Astrocyte of the cerebellum (primary cell): ENCODE results near the gene FSTL1.
"Not testable (repeated sequence)": the region's sequence is repeated elsewhere in the genome, so short reads cannot be mapped to it uniquely, and the experiment has no call there.

ENCODE experiments used
- DNase-seq: peaks from one replicate; pipeline ENCODE4 v3.0.0-alpha.2; 2011; ENCODE audit warnings: low read depth
- H3K4me3 ChIP-seq: 2 replicates; pipeline ENCODE4 v1.5.1; 2011; ENCODE audit warnings: mild to moderate bottlenecking, low read depth, low read length, moderate library complexity
- in situ Hi-C: cut with HindIII; loops from 2 replicates; pipeline ENCODE4 v1.10.0; 2017; ENCODE audit warnings: low sequenced_read_pairs
- TF ChIP-seq, protein P1 (sequence below): IDR thresholded peaks from 2 replicates; pipeline ENCODE4 v1.5.1; 2012; ENCODE audit warnings: low read length, low read depth, moderate library complexity, mild to moderate bottlenecking; ENCODE audit errors: missing control alignments

The FSTL1 gene

DNA sequence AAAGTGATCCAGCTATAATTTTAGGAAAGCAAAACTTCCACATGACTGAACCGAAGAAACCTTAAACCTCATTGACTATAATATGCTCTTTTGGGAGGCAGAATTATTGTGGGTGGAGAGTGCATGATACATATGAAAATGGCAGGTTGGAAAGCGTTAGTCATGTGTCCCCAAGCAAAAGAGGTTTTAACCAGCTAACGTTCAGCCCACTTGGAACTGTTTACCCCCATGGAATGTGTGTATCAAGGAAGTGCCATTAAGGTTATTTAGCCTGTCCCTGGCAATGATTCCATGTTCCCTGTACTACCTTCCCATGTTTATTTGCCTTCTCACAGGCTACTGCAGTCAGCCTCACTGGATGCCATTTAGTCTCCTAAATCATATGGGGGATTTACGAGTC is 57.5 kb downstream of the FSTL1 start:
- in situ Hi-C loops: no loop called here
- TF ChIP-seq, protein P1, sequence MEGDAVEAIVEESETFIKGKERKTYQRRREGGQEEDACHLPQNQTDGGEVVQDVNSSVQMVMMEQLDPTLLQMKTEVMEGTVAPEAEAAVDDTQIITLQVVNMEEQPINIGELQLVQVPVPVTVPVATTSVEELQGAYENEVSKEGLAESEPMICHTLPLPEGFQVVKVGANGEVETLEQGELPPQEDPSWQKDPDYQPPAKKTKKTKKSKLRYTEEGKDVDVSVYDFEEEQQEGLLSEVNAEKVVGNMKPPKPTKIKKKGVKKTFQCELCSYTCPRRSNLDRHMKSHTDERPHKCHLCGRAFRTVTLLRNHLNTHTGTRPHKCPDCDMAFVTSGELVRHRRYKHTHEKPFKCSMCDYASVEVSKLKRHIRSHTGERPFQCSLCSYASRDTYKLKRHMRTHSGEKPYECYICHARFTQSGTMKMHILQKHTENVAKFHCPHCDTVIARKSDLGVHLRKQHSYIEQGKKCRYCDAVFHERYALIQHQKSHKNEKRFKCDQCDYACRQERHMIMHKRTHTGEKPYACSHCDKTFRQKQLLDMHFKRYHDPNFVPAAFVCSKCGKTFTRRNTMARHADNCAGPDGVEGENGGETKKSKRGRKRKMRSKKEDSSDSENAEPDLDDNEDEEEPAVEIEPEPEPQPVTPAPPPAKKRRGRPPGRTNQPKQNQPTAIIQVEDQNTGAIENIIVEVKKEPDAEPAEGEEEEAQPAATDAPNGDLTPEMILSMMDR: no peak
- H3K4me3 ChIP-seq: no peak overlapping the region
- DNase-seq: no peak

DNA sequence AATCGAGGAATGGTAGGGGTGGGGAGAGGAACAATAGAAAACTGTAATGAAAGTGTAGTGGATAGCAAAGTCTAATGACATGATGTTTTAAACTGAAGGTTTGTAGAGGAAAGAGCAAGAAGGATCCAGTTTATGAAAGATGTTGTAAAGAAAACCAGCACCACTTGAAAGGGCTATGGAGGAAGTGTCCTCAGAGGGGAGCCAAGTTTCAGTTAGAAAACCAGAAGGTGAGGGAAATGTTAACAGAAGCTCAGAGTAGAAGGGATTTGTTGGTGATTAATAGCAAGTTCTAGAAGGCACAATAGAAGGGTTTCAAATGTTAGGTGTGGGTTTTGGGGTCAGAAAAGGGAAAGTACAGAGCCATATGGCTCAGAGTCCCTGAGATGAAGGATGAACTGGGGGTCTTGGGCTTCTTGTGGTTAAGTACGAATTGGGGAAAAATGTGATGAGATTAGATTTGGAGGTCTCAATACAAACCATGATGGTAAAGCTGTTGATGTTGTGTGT is 67.8 kb downstream of the FSTL1 start:
- TF ChIP-seq, protein P1: no peak
- no peak overlapping the region for H3K4me3 ChIP-seq
- in situ Hi-C loops: no loop called here
- DNase-seq: no peak

GRCh38 chr3:120381503-120381902 is 69.3 kb downstream of the FSTL1 start:
- H3K4me3 ChIP-seq: no peak overlapping the region
- TF ChIP-seq, protein P1: no peak
- DNase-seq: no peak
- in situ Hi-C loops: no loop called here

GRCh38 chr3:120377948-120378347 is 72.8 kb downstream of the FSTL1 start:
- H3K4me3 ChIP-seq, in situ Hi-C loops, DNase-seq: not testable (repeated sequence)

GRCh38 chr3:120370463-120370862 is 80.3 kb downstream of the FSTL1 start:
- H3K4me3 ChIP-seq: no peak overlapping the region
- TF ChIP-seq, protein P1: no peak
- in situ Hi-C loops: no loop called here
- no peak for DNase-seq

GRCh38 chr3:120369037-120369467 is 81.7 kb downstream of the FSTL1 start:
- in situ Hi-C loops: no loop called here
- DNase-seq: no peak
- H3K4me3 ChIP-seq: no peak overlapping the region
- TF ChIP-seq, protein P1: no peak

DNA sequence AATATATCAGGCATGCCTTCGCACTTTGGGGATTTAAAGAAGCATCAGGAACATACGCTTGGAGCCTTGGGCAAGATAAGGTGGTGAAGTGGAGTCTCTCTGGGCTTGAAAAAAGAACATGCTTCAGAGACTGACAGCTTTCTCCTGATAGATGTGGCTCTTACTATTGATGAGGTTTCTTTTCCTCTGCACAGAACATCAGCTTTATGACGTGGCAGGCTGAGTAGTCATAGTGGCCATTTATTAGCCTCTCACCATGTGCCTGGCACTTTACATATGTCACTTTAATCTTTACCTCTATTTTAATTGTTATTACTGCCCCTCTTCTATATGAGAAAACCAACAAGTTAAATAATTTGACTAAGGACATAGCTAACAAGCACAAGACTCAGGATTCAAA is 82.6 kb downstream of the FSTL1 start:
- H3K4me3 ChIP-seq: no peak overlapping the region
- TF ChIP-seq, protein P1: no peak
- in situ Hi-C loops: no loop called here
- DNase-seq: no peak
